IPS DF 4.7 (cell line): Measurements from ENCODE around the gene B3GNT2.

Experiments
- DNase-seq: peaks from one replicate; pipeline ENCODE4 v3.0.0-alpha.2; 2013; ENCODE audit warnings: low spot score; ENCODE audit errors: extremely low read depth

Gene B3GNT2

GRCh38 chr2:62203459-62203858, 7.5 kb downstream of the B3GNT2 start:
- no peak for DNase-seq

DNA sequence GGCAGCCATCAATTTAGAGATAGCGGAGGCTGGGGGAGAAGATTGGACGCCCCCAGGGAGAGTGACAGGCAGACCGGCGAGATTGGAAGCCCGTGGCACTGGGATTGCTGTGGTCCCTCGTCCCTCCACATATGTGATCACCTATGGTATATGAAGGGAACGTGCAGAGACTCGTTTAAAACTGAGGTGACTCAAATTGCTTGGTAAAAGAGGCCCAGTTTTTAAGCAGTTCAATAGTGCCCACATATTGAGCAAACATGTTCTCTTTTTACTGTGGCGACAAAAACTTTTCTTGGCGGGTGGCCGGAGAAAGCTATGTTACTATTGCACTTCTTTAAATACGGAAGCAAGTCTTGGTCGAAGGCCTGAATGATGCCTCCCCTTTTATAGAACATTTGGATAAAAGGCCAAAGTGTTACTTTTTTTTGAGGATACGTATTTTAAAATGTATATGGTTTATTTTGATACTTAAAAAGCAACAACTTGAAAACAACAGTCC, 9.1 kb downstream of the B3GNT2 start:
- no peak for DNase-seq

GRCh38 chr2:62205554-62205953, 9.6 kb downstream of the B3GNT2 start:
- no peak for DNase-seq

DNA sequence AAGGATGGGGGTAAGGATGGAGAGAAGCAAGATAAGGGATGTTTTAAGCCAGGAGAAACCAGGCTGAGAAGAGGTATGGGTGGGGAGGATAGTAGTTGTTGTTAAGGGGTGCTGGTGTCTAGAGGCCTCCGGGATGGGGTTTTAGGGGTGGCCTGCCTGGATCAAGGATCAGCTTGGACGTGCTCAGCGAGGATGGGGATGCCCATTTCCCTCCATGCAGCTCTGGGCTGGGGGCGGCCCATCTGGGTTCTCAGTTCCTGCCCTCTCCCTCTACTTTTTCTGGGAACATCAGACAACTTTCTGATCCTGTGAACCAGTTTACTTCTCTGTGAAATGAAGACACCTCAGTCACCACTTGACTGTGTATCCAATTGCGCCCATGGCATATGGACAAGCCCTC, 10.1 kb downstream of the B3GNT2 start:
- no peak for DNase-seq

DNA sequence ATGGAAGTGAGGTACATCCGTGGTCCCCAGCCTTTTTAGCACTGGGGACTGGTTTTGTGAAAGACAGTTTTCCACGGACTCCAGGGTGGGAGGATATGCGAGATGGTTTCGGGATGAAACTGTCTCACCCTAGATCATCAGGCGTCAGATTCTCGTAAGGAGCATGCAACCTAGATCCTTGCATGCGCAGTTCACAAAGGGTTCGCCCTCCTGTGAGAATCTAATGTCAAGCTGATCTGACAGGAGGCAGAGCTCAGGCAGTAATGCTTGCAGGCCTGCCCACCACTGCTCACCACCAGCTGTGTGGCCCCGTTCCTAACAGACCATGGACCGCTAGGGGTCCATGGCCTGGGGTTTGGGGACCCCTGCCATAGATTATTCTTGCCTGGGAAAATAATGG, 11.6 kb downstream of the B3GNT2 start:
- no peak for DNase-seq

DNA sequence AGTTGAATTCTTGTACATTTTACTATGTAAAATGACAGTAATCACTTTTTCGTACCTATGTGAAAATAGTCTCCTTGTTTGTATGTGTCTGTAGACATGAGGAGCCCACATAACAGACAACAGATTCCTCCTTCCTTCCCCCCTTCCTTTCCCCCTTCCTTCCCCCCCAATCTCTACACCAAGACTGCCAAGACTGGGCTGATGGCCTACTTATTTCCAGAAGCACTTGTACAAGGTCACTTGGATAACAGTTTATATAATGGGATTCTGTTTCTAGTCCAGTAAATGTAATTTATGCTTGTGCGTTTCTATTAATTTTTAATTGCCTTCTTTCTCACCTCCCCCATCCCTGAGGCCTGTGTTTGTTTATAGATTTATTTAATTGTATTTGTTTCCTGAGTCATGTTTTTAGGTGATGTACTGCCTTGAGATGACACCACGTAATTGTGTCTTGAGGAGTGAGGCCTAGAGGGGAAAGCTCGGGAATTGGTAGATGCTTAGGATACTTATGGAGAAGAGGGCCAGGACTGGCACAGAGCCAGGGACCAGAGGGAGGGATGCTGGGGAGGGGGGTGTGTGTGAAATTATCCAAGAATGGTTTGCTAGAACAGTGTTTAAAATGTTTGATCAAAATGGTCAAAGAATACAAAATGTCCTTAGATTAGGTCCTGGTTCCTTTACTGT, 12.3 kb downstream of the B3GNT2 start:
- DNase-seq: no peak

DNA sequence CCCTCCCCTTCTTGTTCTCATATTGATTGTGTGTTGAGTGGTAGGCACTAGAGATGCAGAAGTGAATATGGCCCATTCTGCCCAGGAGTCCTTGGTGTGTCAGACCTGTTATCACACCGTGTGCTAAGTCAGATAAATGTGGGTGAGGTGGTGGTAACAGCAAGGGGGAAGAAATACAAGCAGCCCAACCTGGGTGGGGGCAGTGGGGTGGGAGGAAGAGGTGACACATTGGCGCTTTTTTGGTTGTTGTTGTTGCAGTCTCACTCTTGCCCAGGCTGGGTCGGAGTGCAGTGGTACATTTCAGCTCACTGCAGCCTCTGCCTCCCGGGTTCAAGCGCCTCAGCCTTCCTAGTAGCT, 12.8 kb downstream of the B3GNT2 start:
- no peak for DNase-seq

DNA sequence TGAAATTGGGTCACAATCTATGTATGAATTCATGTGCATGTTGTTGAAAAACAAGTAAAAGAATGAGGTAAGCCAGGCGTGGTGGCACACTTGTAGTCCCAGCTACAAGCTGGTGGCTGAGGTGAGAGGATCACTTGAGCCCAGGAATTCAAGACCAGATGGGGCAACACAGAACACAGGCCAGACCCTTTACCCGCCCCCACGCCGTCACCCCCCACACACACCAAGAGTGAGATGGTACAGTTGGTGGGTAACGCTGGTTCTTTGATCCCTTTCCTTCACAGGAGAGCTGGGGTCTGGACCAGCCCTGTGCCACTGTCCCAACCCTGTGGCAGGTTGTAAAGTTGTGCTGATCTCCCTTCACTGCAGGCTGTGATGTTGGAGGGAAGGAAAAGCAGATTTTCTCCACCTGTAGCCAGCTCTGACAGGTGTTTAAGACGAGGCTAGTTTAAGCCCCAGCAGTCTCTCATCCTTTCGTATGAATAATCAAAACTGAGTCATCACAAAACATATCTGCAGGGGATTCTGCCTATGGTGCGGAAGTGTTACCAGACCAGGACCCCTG, 13.6 kb downstream of the B3GNT2 start:
- DNase-seq: no peak

- DNase-seq: no peak
These were observed 19.6 kb downstream of the B3GNT2 start for GRCh38 chr2:62215306-62216064.

- no peak for DNase-seq
These were observed 20.2 kb downstream of the B3GNT2 start for GRCh38 chr2:62216113-62216512.

DNA sequence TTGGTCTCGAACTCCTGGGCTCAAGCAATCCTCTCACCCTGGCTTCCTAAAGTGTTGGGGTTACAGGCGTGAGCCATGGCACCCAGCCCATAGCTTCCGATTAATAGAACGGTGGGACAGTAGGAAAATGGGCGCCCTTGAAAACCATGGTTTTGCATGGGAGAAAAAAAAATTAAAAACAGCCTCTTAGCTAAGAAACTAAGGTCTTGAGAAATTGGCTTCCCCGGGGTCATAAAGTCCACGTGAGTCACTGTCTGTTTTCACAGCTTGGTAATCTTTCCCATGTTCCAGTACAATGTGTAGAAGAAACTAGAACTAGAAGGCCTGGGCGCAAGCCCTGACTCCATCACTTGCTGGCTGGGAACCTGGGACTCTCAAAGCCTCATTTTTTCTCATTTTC, 20.7 kb downstream of the B3GNT2 start:
- DNase-seq: no peak

GRCh38 chr2:62217421-62217820, 21.5 kb downstream of the B3GNT2 start:
- DNase-seq: no peak

DNA sequence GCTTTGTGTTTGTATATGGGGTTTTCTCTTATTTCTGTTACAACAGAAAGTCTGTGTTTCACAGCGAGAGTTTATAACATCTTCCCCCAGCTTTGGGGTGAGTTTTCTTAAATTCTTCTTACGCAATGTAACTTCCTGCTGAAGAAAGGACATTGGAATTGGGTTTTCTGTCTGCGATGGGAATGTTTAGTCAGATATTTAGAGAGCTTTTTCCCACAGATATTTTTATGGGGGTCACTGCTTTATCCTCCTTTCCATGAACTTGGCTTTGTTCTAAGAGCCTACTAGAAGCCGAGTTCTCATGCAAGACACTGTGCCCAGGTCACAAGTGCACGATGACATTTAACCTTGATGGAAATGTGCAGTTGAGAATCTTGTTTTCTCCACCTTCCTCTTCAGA, 22.1 kb downstream of the B3GNT2 start:
- DNase-seq: no peak

- no peak for DNase-seq
These were observed 23.7 kb downstream of the B3GNT2 start for GRCh38 chr2:62219407-62220159.

- no peak for DNase-seq
These were observed 25.2 kb downstream of the B3GNT2 start for GRCh38 chr2:62221141-62221540.

- no peak for DNase-seq
These were observed 26.3 kb downstream of the B3GNT2 start for GRCh38 chr2:62222171-62222570.

DNA sequence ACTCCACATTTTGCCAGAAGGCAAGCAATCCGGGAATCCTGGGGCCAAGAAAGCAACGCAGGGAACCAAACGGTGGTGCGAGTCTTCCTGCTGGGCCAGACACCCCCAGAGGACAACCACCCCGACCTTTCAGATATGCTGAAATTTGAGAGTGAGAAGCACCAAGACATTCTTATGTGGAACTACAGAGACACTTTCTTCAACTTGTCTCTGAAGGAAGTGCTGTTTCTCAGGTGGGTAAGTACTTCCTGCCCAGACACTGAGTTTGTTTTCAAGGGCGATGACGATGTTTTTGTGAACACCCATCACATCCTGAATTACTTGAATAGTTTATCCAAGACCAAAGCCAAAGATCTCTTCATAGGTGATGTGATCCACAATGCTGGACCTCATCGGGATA, 26.8 kb downstream of the B3GNT2 start:
- DNase-seq: no peak

DNA sequence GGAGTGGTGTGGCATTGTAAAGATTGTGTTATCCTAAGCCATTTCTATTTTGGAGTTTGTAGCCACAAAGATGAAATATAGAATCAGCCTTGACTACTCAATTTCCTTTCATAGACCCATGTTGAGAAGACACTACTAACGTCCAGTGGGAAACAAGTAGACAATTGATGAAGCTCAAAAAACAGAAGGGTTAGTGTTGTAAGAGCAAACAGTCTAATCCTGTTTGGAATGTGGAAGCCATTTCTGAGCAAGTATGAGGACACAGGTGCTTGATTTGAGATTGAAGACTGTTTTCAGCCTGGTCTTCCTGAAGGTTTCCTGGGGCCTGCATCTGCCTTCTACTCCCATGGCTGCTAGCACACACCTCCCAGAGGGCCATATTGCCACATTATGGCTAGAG, 29.1 kb downstream of the B3GNT2 start:
- no peak for DNase-seq

DNA sequence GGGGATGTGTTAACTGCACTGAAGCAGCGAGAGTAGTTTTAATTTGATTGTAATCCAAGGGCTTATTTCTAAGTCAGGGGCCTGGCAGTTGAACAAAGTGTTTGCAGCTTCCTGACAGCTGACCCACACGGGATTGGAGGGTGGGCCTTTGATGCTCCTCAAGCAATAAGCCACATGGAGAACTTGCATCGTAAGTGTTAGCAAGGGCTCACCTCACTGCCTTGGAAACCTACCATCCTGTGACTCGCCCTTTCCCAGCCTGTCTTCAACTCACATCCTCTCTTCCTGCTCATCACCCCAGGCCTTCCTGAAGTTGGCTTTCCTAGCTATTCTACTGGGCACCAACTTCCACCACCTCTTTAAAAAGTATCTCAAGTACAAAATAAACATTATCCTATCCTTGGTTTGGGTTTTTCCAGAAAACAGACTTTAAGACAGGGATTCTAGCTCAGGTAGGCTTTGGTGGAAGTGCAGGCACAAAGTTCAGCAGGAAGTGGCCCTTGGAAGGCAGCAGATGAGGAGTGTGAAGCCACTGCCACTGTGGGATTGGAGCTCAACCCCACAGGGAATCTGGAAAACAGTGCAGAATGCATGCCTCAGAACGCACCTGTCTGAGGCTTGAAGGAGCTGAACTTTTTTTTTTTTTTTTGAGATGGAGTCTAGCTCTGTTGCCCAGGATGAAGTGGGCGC, 31.6 kb downstream of the B3GNT2 start:
- DNase-seq: no peak

GRCh38 chr2:62229082-62229605, 33.2 kb downstream of the B3GNT2 start:
- no peak for DNase-seq

- no peak for DNase-seq
These were observed 35.6 kb downstream of the B3GNT2 start for GRCh38 chr2:62231541-62231940.
